GM06990 (cell line): Measurements from ENCODE around the gene PRND.

Experiments
- DNase-seq: peaks from one replicate; pipeline ENCODE4 v3.0.0-alpha.2; 2011; ENCODE audit not compliant: insufficient read length; ENCODE audit errors: extremely low read depth
- H3K27me3 ChIP-seq: replicated peaks from 2 replicates; pipeline ENCODE4 v1.6.0; 2011; ENCODE audit warnings: low read length; ENCODE audit not compliant: control insufficient read depth, insufficient read depth
- H3K36me3 ChIP-seq: 2 replicates; pipeline ENCODE4 v1.5.1; 2011; ENCODE audit warnings: low read length; ENCODE audit not compliant: control insufficient read depth, insufficient read depth
- H3K4me3 ChIP-seq: replicated peaks from 2 replicates; pipeline ENCODE4 v1.5.1; 2011; ENCODE audit warnings: low read depth, mild to moderate bottlenecking, control low read depth, low read length
- CTCF ChIP-seq: IDR thresholded peaks from 2 replicates; pipeline ENCODE4 v1.5.1; 2011; ENCODE audit warnings: low read length, control low read depth, mild to moderate bottlenecking, inconsistent platforms; ENCODE audit not compliant: insufficient read depth, poor library complexity, severe bottlenecking

The PRND gene

GRCh38 chr20:4709261-4710105 is 12.2 kb upstream of the PRND start:
- no peak for DNase-seq
- Histone ChIP-seq H3K27me3 (no peaks in the 10 kb centered on the region), H3K36me3 (no peaks in the 10 kb centered on the region), H3K4me3 (no peak overlapping the region)
- TF ChIP-seq CTCF: no peak

GRCh38 chr20:4710106-4710475 is 11.6 kb upstream of the PRND start:
- Histone ChIP-seq H3K27me3 (no peaks in the 10 kb centered on the region), H3K36me3 (no peaks in the 10 kb centered on the region), H3K4me3 (no peak overlapping the region)
- no peak for DNase-seq
- TF ChIP-seq CTCF: no peak

GRCh38 chr20:4711511-4711910 is 10.2 kb upstream of the PRND start:
- TF ChIP-seq CTCF: no peak
- DNase-seq: no peak
- no peak overlapping the region for H3K4me3 ChIP-seq
- H3K36me3 ChIP-seq: no peaks in the 10 kb centered on the region
- no peaks in the 10 kb centered on the region for H3K27me3 ChIP-seq

- Histone ChIP-seq H3K36me3 (no peaks in the 10 kb centered on the region), H3K4me3 (no peak overlapping the region), H3K27me3 (no peaks in the 10 kb centered on the region)
- TF ChIP-seq CTCF: no peak
- no peak for DNase-seq
Observed at GRCh38 chr20:4713401-4713800, 8.3 kb upstream of the PRND start.

- no peak for TF ChIP-seq CTCF
- DNase-seq: no peak
- Histone ChIP-seq H3K36me3 (no peaks in the 10 kb centered on the region), H3K27me3 (no peaks in the 10 kb centered on the region), H3K4me3 (no peak overlapping the region)
Observed at GRCh38 chr20:4714818-4715217, 6.9 kb upstream of the PRND start.
